Measurements from ENCODE around the gene TBC1D1.

GRCh38 chr4:38060829-38061431 is 170.0 kb downstream of the TBC1D1 start:
- TF ChIP-seq EZH2phosphoT487 (IDR thresholded peaks at IDR 0.05; ENCODE audit: borderline replicate concordance, low read length), result no peak
- TF ChIP-seq, protein P1, sequence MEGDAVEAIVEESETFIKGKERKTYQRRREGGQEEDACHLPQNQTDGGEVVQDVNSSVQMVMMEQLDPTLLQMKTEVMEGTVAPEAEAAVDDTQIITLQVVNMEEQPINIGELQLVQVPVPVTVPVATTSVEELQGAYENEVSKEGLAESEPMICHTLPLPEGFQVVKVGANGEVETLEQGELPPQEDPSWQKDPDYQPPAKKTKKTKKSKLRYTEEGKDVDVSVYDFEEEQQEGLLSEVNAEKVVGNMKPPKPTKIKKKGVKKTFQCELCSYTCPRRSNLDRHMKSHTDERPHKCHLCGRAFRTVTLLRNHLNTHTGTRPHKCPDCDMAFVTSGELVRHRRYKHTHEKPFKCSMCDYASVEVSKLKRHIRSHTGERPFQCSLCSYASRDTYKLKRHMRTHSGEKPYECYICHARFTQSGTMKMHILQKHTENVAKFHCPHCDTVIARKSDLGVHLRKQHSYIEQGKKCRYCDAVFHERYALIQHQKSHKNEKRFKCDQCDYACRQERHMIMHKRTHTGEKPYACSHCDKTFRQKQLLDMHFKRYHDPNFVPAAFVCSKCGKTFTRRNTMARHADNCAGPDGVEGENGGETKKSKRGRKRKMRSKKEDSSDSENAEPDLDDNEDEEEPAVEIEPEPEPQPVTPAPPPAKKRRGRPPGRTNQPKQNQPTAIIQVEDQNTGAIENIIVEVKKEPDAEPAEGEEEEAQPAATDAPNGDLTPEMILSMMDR (IDR thresholded peaks at IDR 0.05; ENCODE audit: low read depth, low read length, poor library complexity, severe bottlenecking), result no peak

All from DOHH2 (cell line).